ENCODE results near the gene GRHL1.

GRCh38 chr2:9984217-9984739 lies 32.8 kb downstream of the GRHL1 start:
- TF ChIP-seq EZH2phosphoT487 (IDR thresholded peaks at IDR 0.05; ENCODE audit: low read depth) = no peak
- TF ChIP-seq CTCF (IDR thresholded peaks at IDR 0.05; ENCODE audit: low read depth, low read length) = peak; percentile 84
